Skin epidermis (tissue), 12 donors: ENCODE results near the gene FNIP1.
"Not testable (repeated sequence)": the region's sequence is repeated elsewhere in the genome, so short reads cannot be mapped to it uniquely, and the experiment has no call there.

Experiments used
- H3K27ac ChIP-seq, 21 experiments: fragments of 200-600 bp; sonication (generic) in 11 of 21; one replicate each; pipeline ENCODE4 v1.5.0; 2020; ENCODE audit warnings: mild to moderate bottlenecking in 3 of 21, inconsistent platforms in 2 of 21, moderate library complexity in 2 of 21
- H3K4me3 ChIP-seq, 7 experiments: fragments of 200-600 bp; sonication (generic) in 2 of 7; one replicate each; pipeline ENCODE4 v1.5.0; 2020; ENCODE audit warnings: inconsistent platforms in 2 of 7, mild to moderate bottlenecking in 2 of 7, moderate library complexity in 1 of 7

The FNIP1 gene

DNA sequence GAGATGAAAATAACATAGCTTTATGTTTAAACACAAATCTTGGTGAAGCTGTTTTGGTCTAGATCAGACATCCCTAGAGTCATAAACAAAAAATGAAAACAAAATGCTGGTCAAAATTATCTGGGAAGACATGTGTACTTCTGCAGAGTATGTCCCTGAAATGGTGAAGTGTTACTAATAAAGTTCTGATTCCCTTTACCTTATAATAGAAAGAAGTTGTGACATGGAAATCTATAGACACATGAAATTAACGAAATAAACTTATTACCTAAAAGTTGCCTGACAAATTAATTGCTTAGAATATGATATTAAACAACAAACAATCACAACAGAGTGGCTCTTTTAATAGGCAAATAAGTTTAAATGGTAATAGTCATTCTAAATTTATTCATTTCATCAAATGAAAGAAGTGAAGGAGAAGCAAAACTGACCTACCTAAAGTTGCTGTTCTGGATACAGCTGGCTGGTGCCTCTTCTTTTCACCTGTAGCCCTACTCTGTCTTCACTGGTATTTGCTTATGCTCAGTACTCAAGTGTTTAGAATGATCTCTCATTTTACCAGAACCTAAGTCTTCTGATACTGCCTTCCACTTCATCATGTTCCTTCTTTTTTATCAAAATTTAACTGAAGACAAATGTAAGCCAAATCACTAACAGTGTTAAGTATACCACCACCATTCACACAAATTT is 38.8 kb downstream of the FNIP1 start:
- Histone ChIP-seq H3K4me3 (no peak overlapping the region), H3K27ac (no peak overlapping the region)

DNA sequence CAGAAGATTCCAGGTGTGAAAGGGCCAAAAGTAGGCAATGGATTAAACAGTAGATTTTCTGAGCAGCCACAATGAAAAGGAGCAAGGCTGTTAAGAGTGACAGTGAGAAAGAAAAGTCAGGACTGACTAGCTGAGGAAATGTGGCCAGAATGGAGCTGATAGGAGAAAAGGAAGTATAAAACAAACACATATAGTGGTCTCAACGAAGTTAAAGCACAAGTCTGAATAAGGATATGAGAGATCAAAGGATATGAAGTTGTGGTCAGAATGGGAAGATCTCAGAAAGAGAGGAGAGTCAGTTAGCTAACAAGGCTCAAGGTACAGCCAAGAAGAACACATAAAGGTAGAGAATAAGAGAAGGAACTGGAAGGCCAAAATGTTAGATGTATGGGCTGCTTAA is 39.9 kb downstream of the FNIP1 start:
- Histone ChIP-seq H3K27ac (no peak overlapping the region), H3K4me3 (no peak overlapping the region)

DNA sequence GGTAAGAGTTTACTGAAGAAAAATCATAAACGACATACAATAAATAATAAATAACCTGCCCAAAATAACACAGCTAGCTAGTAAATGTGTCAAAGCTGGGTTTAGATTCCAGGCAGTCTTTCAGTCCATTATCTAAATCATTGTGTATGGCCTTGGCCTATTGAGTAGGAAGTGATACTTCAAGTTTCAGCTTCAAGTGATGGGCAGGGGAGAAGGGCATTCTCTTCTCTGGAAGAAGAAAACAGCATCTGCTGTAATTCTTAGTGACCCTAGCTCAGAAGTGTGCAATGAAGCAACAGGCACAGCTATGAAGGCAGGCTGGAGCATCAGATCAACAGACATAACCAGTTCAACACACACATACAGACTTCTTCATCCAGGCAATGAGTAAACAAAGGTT is 42.5 kb downstream of the FNIP1 start:
- no peak overlapping the region for H3K27ac ChIP-seq
- H3K4me3 ChIP-seq, result no peak overlapping the region

DNA sequence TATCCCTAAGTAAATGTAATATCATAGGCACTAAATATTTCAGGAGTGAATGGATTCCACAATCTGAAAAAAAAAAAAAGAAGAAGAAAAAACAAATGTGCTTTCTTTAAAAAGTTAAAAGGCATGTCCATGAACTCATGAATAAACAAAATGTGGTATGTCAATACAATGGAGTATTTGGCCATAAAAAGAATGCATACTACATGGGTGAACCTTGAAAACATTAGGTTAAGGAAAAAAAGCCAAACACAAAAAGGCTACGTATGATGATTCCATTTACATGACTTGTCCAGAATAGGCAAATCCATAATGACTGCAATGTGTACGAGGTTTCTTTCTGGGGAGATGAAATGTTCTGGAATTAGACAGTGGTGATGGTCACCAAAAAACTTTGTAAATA is 45.3 kb downstream of the FNIP1 start:
- H3K27ac ChIP-seq, result no peak overlapping the region
- H3K4me3 ChIP-seq, result no peak overlapping the region

GRCh38 chr5:131749723-131750470 is 46.9 kb downstream of the FNIP1 start:
- Histone ChIP-seq H3K4me3 (no peak overlapping the region), H3K27ac (no peak overlapping the region)

DNA sequence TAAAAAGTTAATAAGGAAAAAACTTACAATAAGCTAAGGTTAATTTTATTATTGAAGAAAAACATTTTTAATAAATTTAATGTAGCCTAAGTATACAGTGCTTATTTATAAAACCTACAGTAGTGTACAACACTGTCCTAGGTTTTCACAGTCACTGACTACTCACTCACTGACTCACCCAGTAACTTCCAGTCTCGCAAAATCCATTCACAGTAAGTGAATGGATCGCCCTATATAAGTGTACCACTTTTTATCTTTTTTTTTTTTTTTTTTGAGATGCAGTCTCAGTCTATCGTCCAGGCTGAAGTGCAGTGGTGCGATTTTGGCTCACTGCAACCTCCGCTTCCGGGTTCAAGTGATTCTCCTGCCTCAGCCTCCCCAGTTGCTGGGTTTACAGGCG is 47.7 kb downstream of the FNIP1 start:
- no peak overlapping the region for H3K27ac ChIP-seq
- no peak overlapping the region for H3K4me3 ChIP-seq

DNA sequence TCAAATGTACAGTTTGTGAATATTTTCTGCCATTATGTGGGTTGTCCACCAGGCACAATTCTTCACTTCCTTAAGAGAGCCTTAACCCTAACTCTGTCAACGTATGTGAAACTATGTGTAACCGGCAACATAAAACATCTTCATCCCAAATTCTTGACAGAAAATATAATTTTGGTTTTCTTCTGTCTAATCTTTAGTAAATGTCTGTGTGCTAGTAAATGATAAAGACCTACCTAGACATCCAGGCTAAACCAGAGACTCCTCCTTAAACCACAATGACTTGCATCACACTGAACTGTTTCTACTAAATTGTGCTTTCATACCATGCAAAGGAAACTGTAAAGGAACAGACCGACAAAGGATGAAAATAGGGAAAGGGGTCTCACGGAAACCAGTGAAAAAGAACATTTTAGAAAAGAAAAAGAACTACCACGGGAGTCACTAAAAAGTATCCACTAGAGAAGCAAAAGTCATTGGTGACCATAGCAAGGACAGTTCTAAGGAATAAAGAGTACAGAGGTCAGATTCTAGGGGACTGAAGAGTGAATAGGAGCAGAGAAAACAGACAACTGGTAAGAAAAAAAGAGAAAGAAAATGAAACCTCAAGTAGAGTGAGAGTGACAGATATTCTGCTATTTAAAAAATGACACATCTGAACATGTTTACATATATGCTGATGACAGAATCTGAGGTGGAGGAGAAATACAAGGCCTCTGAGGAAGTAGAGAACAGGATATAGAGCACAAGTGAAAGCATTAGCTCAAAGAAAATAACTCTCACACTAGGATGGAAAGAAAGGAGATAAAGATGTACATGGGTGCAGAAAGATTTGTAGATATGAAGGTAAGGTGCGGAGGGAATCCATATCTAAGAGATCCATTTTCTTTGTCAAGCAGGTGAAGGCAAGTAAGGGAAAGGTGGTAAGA is 49.4 kb downstream of the FNIP1 start:
- peak overlapping the region in 1 of 21 experiments; percentile 39 for H3K27ac ChIP-seq
- no peak overlapping the region for H3K4me3 ChIP-seq

DNA sequence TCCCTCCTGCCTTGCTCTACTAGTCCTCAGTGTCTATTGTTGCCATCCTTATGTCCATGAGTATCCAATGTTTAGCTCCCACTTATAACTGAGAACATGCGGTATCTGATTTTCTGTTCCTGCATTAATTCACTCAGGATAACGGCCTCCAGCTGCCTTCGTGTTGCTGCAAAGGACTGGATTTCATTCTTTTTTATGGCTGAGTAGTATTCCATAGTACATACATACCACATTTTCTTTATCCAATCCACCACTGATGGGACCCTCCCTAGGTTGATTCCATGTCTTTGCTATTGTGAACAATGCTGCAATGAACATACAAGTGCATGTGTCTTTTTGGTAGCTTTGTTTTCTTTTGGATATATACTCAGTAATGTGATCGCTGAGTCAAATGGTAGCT is 50.4 kb downstream of the FNIP1 start:
- H3K27ac ChIP-seq, result no peak overlapping the region
- H3K4me3 ChIP-seq, result no peak overlapping the region

DNA sequence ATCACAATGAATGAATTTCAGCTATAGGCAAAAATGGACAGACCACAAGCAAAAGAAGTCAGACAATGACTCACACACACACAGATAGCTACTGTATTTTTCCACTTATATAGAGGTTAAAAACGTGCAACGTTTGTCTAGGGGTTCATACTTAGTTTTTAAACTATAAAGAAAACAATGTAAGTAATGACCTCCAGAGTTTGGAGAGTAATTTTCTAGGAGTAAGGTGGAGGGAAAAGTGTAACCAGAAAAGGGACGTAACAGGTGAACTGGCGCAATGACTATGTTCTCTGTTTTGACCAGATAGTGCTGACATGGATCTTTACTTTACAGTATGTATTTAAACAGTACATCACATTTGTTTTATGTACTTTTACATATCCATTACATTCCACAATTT is 51.1 kb downstream of the FNIP1 start:
- H3K27ac ChIP-seq, result no peak overlapping the region
- H3K4me3 ChIP-seq, result no peak overlapping the region

GRCh38 chr5:131745155-131745554 is 51.7 kb downstream of the FNIP1 start:
- H3K27ac ChIP-seq, result no peak overlapping the region
- no peak overlapping the region for H3K4me3 ChIP-seq

DNA sequence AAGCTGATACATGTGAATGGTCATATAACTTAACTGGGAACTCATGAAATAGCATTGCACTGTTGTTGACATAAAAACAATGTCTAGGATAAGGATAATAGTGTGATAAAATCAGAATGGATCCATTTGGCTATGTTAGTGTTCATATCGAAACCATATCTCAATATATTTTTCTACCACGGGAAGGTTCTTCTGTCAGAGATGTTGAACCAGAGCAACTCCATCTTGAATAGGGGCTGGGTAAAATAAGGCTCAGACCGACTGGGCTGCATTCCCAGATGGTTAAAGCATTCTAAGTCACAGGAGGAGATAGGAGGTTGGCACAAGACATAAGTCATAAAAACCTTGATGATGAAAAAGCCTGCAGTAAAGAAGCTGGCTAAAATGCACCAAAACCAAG is 56.3 kb downstream of the FNIP1 start:
- Histone ChIP-seq H3K27ac (no peak overlapping the region), H3K4me3 (no peak overlapping the region)

- Histone ChIP-seq H3K27ac (no peak overlapping the region), H3K4me3 (no peak overlapping the region)
These were observed 61.4 kb downstream of the FNIP1 start for GRCh38 chr5:131735393-131735792.

GRCh38 chr5:131734939-131735338 is 61.9 kb downstream of the FNIP1 start:
- H3K27ac ChIP-seq, H3K4me3 ChIP-seq: not testable (repeated sequence)

- H3K4me3 ChIP-seq, H3K27ac ChIP-seq: not testable (repeated sequence)
These were observed 67.5 kb downstream of the FNIP1 start for GRCh38 chr5:131729292-131729691.

DNA sequence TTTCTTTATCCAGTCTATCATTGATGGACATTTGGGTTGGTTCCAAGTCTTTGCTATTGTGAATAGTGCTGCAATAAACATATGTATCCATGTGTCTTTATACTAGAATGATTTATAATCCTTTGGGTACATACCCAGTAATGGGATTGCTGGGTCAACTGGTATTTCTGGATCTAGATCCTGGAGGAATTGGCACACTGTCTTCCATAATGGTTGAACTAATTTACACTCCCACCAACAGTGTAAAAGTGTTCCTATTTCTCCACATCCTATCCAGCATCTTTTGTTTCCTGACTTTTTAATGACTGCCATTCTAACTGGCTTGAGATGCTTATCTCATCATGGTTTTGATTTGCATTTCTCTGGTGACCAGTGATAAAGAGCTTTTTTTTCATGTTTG is 72.7 kb downstream of the FNIP1 start:
- not testable (repeated sequence) for H3K4me3 ChIP-seq, H3K27ac ChIP-seq

- no peak overlapping the region for H3K4me3 ChIP-seq
- no peak overlapping the region for H3K27ac ChIP-seq
These were observed 76.1 kb downstream of the FNIP1 start for GRCh38 chr5:131720714-131721113.

- Histone ChIP-seq H3K4me3 (no peak overlapping the region), H3K27ac (no peak overlapping the region)
These were observed 77.3 kb downstream of the FNIP1 start for GRCh38 chr5:131719564-131719963.

DNA sequence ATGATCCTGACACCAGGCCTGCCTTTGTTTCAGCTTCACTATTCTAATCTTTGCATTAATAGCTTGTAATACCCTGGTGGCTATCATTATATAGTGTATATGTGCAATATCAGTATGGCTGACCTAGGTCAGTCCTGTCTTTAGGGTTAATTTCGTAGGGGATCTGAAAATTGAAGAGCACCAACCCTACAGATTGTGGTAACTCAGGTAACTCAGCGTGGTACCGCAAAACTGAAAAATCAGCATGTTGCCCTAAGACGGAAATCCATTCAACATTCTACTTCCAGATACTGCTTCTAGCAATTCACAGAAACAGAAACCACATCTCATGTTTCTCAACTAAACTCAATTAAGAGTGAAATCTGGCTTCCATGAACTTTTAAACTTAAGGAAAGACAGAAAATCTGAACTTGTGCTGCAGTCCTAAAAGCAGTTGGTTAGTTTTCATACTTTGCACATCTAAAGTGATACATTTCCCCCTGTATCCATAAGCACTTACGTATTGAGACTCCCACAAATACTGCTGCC is 78.3 kb downstream of the FNIP1 start:
- Histone ChIP-seq H3K4me3 (no peak overlapping the region), H3K27ac (no peak overlapping the region)

GRCh38 chr5:131717164-131717563 is 79.7 kb downstream of the FNIP1 start:
- H3K27ac ChIP-seq, H3K4me3 ChIP-seq: not testable (repeated sequence)

DNA sequence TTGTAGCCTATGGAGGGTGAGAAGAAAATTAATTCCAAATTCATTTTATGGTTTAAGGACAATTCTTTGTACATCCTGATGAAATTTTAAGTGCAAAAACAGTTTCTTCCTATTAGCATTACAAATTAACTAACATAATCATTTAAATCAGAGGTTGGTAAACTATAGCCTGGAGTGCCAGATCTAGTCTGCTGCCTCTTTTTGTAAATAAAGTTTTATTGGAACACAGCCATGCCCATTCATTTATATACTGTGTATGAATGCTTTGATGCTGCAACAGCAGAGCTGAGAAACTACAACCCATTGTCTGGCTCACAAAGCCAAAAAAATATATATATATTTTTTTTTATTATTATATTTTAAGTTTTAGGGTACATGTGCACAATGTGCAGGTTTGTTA is 80.2 kb downstream of the FNIP1 start:
- no peak overlapping the region for H3K27ac ChIP-seq
- no peak overlapping the region for H3K4me3 ChIP-seq
